ENCODE results near the gene MLLT10.

MLLT10 gene

GRCh38 chr10:21516242-21517131 lies 17.5 kb upstream of the MLLT10 start:
- in situ Hi-C loops (cut with HindIII; ENCODE audit: low sequenced_read_pairs) = no loop called here

- in situ Hi-C loops (cut with HindIII; ENCODE audit: low sequenced_read_pairs) = no loop called here
Observed at GRCh38 chr10:21517134-21518031, 16.6 kb upstream of the MLLT10 start.

DNA sequence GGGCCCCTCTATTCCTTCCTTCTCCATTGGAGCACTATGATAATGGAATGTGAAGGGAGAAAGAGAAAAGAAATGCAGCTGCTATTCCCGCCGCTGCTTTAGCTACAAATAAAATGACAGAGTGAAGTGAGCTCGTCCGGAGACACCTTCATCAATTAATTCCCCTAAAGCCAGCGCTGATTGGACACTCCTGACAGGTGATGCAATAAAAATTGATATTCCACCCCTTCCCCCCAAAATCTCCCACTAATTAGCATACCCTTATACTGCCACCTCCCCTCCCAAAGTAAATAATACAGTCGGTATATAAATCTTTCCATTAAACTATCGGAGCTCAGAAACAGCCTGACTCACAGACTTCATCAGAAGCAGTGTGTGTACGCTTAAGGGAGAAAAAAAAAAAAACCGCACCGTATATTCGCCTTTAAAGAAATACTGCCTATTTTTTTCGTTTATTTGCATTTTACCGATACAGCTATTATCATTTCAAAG lies 15.8 kb upstream of the MLLT10 start:
- in situ Hi-C loops (cut with HindIII; ENCODE audit: low sequenced_read_pairs) = no loop called here

DNA sequence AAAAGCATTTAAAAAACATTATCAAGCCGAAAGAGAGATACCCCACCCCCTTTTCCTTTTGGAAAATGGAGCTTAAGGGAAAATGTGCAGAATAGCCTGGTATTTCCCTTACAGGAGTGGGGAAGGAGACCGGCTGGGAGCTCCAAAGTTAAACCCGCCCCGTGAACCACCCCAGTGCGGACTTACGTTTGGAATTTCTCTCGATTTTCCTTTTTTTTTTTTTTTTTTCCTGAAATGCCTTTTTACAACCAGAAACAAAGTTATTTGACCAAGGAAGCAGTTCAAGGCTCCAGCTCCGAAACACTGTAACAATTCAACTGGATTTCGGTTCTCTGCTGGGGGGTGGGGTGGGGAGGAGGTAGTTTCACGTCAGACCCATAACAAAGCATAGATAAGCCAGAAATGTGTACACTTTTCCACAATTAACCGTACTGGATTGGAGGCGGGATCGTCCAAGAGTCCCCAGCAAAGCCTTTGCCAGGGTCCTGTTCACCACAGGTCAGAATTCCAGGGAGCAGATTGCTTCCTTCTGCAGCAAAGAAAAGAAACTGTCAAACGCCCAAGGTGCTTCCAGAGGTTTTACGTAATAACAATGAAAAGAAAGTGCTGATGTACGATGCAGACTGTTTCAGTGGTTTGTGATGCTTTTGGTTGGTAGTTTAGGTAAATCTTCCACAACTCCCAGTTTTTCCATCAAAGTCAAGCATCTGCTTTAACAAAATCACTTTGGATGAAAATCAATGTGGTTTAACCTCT lies 15.2 kb upstream of the MLLT10 start:
- in situ Hi-C loops (cut with HindIII; ENCODE audit: low sequenced_read_pairs) = no loop called here

- in situ Hi-C loops (cut with HindIII; ENCODE audit: low sequenced_read_pairs) = no loop called here
Observed at GRCh38 chr10:21519397-21519933, 14.6 kb upstream of the MLLT10 start.

DNA sequence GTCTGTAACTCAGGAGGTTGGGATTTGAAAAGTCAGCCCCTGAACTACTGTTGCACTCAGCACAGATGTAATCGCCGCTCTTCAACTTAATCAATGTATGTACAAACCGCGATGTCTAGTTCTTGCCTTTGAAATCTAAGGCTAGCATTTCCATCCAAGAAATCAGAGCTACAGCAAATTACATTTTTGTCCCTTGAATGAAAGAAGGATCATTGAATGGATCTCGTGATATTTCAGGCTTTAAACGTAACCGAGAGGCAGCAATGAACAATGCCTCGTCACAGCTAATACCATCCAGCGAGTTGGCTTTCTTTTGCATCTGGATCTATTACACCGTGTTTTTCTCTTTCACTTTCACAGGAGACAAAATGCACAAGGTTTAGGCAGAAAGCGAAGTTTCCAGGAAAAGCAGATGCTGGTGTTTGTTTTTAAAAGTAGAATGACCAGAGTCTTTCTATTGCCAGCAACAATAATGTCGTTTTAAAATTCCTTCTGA lies 14.0 kb upstream of the MLLT10 start:
- in situ Hi-C loops (cut with HindIII; ENCODE audit: low sequenced_read_pairs) = no loop called here

DNA sequence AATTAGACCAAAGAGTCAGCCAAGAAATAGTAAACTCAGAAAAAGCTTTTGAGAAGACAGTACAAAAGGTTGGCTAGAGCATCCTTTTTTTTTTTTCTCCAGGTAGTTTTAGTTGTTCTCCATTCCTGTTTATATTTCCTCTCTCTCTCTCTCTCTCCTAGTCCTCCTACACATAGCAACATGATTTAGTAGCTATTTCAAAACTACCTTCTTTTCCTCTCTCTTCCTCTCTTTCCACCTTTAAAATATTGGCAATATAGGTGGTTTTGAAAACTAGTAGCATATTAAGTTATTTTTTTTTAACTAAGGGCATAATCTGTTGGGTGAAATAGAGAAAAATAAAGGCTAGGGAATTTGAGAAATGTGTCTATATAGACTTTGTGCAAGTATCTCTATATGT lies 13.5 kb upstream of the MLLT10 start:
- in situ Hi-C loops (cut with HindIII; ENCODE audit: low sequenced_read_pairs) = no loop called here

DNA sequence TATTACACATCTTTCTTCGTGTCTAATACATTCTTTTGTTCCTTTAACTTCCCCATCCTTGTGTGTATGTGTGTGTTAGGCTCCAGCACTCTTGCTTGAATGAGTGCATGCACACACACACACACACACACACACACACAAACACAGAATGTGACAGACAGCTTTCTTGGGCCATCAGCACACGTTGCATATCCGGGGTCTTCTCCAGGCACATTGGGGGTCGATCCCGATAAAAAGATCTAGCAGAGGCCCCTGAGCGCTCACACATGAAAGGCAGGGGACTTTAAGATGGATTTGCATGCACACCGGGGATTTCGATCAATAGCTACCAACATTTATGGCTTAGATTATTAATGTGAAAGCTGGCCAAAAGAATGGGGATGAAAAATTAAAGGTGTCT lies 13.1 kb upstream of the MLLT10 start:
- in situ Hi-C loops (cut with HindIII; ENCODE audit: low sequenced_read_pairs) = no loop called here

- in situ Hi-C loops (cut with HindIII; ENCODE audit: low sequenced_read_pairs) = no loop called here
Observed at GRCh38 chr10:21521751-21522533, 12.1 kb upstream of the MLLT10 start.

GRCh38 chr10:21522631-21523406 lies 11.2 kb upstream of the MLLT10 start:
- in situ Hi-C loops (cut with HindIII; ENCODE audit: low sequenced_read_pairs) = no loop called here

GRCh38 chr10:21523557-21524008 lies 10.4 kb upstream of the MLLT10 start:
- in situ Hi-C loops (cut with HindIII; ENCODE audit: low sequenced_read_pairs) = no loop called here

- in situ Hi-C loops (cut with HindIII; ENCODE audit: low sequenced_read_pairs) = no loop called here
Observed at GRCh38 chr10:21524131-21524525, 9.9 kb upstream of the MLLT10 start.

GRCh38 chr10:21524526-21525366 lies 9.3 kb upstream of the MLLT10 start:
- in situ Hi-C loops (cut with HindIII; ENCODE audit: low sequenced_read_pairs) = no loop called here

GRCh38 chr10:21525367-21526187 lies 8.5 kb upstream of the MLLT10 start, which contains the start of gene SKIDA1:
SKIDA1 (minus strand) TSS chr10:21525682; CDS start chr10:21517822, 7,860 bp downstream.
- in situ Hi-C loops (cut with HindIII; ENCODE audit: low sequenced_read_pairs) = no loop called here

- in situ Hi-C loops (cut with HindIII; ENCODE audit: low sequenced_read_pairs) = no loop called here
Observed at GRCh38 chr10:21526188-21526859, 7.7 kb upstream of the MLLT10 start.

- in situ Hi-C loops (cut with HindIII; ENCODE audit: low sequenced_read_pairs) = no loop called here
Observed at GRCh38 chr10:21526860-21527597, 7.0 kb upstream of the MLLT10 start.
